GM12865 (cell line): ENCODE results near the gene NOSTRIN.

Experiments
- DNase-seq: peaks from one replicate; pipeline ENCODE4 v3.0.0; 2010; ENCODE audit warnings: low read depth
- H3K4me3 ChIP-seq: 2 replicates; pipeline ENCODE4 v1.5.1; 2011; ENCODE audit warnings: mild to moderate bottlenecking, low read depth, low read length, control low read depth
- TF ChIP-seq, protein P1 (sequence below): IDR thresholded peaks from 2 replicates; pipeline ENCODE4 v1.5.1; 2011; ENCODE audit warnings: low read length, control low read depth, low read depth, inconsistent platforms; ENCODE audit not compliant: insufficient read depth; ENCODE audit errors: missing control alignments

The NOSTRIN gene

DNA sequence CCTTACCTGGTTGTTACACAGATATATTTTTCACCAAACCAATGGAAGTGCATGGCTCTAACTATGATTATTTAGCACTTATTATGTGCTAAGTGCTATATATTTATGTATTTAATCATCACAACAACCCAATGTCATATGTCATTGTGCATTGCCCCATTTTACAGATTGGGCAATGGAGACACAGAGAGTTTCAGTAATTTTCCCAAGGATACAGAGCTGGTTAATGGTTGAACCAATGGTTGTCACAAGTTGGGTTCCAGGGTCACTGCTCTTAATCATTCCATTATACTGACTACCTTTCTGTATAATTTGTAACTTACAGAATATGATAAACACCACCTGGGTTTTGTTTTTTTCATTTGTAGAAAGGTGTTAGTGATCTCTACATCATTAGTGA lies 29.2 kb downstream of the NOSTRIN start:
- no peak overlapping the region for H3K4me3 ChIP-seq
- TF ChIP-seq, protein P1, sequence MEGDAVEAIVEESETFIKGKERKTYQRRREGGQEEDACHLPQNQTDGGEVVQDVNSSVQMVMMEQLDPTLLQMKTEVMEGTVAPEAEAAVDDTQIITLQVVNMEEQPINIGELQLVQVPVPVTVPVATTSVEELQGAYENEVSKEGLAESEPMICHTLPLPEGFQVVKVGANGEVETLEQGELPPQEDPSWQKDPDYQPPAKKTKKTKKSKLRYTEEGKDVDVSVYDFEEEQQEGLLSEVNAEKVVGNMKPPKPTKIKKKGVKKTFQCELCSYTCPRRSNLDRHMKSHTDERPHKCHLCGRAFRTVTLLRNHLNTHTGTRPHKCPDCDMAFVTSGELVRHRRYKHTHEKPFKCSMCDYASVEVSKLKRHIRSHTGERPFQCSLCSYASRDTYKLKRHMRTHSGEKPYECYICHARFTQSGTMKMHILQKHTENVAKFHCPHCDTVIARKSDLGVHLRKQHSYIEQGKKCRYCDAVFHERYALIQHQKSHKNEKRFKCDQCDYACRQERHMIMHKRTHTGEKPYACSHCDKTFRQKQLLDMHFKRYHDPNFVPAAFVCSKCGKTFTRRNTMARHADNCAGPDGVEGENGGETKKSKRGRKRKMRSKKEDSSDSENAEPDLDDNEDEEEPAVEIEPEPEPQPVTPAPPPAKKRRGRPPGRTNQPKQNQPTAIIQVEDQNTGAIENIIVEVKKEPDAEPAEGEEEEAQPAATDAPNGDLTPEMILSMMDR: no peak
- DNase-seq: no peak

DNA sequence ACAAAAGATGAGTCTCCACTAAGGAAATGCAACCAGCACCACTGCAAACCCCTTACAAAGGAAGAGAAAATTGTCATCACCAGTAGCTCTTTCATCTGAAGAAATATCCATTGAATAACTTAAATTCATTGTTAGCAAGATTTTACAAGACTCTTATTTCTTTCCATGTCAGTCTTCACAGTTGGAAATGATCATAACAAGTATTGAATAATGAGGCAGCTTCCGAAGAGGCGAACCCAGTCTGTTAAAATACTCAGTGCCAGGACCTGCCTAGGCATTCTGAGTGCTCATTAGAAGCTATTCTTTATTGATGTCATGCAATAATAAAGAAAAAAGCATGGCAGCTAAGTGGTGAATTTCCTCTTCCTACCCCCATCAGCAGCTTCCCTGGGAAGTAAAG lies 33.5 kb downstream of the NOSTRIN start:
- no peak overlapping the region for H3K4me3 ChIP-seq
- no peak for DNase-seq
- TF ChIP-seq, protein P1: no peak

DNA sequence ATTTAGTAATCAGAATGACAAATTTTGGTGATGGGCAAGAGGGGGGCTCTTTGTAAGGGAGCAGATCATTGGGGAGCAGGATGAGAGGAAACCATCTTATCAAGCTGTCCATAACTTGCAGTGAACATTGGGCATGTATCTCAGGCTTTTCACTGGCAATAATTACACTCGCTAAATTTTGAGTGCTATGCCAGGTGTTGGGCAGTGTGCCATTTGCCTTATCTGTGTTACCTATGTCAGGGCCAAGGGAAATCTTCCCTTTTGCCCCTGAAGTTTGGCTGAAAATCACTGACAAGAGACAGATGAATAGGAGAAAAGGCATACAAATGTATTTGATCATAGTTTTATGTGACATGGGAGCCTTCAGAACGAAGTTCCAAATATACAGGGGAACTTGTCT lies 39.0 kb downstream of the NOSTRIN start:
- no peak for DNase-seq
- TF ChIP-seq, protein P1: no peak
- no peak overlapping the region for H3K4me3 ChIP-seq

DNA sequence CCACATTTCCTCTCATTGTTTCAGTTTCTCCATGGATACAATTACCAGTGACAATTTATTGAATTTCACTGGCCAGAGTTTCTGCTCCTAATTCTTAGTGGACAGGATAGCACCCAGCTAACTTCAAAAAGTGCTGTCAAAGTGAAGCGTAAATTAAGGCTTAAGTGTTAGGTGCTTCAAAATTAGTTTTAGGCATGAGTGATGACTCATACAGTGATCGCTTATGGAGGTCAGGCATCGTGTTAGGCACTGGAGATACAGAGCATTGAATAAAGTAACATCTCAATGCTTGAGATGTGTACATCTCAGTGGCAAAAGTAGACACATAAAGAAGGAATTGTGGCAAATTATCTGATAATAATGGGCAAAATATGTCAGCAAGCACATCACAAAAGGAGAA lies 40.8 kb downstream of the NOSTRIN start:
- DNase-seq: no peak
- TF ChIP-seq, protein P1: no peak
- H3K4me3 ChIP-seq: no peak overlapping the region

DNA sequence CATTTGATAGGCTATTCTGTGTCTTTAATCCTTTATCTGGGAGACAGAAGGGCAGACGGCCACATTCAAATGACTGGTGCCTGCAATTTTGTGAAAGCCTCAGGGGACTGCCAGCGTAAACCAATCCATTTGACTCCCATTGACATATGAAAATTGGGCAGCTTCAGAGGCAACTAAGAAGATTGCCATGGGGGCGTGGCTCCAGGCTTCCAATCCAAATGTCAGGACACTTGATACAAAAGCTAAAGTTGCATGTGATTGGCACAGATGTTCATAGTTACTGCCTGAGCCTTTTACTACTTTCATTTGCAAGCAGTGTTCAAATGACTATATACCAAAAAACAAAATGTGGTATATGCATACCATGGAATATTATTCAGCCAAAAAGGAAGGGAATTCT lies 45.8 kb downstream of the NOSTRIN start:
- TF ChIP-seq, protein P1: no peak
- no peak overlapping the region for H3K4me3 ChIP-seq
- no peak for DNase-seq

DNA sequence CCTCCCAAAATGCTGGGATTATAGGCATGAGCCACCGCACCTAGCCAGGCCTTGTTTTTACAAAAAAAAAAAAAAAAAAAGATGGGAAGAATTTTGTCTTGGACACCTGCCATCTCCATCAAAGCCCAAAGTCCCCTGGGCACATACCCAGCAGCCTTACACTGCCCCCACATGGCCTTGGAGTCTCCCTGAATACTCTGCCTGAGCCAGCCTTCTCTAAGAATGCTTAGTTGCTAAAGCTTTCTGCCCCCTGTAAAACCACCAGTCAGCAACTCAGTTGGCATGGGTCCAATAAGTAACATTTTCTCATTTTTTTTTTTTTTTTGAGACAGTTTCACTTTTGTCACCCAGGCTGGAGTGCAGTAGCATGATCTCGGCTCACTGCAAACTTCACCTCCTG lies 47.2 kb downstream of the NOSTRIN start:
- H3K4me3 ChIP-seq: no peak overlapping the region
- DNase-seq: peak; percentile 28
- TF ChIP-seq, protein P1: no peak

DNA sequence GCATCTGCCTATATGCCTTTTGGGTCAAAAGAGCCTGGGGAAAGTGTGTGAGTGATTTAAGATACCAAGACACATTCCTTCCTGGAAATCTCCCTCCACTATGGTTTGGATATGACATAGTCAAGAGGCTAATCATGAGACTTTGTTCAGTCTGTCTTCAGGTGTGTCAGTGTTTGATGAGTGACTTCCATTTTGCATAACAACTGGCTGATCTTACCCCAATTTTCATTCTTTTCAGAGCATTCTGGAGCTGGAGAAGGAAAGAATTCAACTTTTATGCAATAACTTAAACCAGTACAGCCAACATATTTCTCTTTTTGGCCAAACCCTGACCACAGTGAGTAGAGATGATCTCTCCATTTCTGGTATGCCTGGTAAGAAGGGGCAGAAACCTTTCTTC lies 48.4 kb downstream of the NOSTRIN start:
- DNase-seq: no peak
- no peak overlapping the region for H3K4me3 ChIP-seq
- TF ChIP-seq, protein P1: no peak
